GM20431 (cell line): ENCODE results near the gene TNFAIP8L3.

Experiments used
- in situ Hi-C: fragments of 300-500 bp; cut with MseI, MboI; formaldehyde crosslinking; loops from one replicate; pipeline ENCODE4 v1.15.0; 2020; ENCODE audit warnings: low sequenced_read_pairs; ENCODE audit not compliant: unreplicated experiment

The TNFAIP8L3 gene

DNA sequence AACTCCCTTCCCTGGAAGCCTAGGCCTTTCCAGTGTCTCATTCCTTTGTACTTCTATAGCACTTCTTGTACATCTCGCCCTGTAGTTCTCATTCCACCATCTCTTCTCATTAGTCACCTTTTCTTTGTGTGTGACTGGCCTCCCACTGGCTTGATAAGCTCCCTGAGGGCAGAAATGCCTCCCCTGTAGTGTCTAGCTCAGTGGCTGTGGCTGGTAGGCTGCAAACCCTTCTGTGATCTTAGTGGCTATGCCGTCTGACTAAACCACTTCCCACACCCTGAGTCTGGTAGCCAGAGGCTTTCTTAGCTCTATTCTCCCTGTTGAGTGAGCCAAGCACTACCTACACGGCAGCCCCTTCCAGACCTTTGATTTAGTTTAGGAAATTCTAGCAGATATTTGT, 24.4 kb upstream of the TNFAIP8L3 start:
- in situ Hi-C loops, result no loop called here

DNA sequence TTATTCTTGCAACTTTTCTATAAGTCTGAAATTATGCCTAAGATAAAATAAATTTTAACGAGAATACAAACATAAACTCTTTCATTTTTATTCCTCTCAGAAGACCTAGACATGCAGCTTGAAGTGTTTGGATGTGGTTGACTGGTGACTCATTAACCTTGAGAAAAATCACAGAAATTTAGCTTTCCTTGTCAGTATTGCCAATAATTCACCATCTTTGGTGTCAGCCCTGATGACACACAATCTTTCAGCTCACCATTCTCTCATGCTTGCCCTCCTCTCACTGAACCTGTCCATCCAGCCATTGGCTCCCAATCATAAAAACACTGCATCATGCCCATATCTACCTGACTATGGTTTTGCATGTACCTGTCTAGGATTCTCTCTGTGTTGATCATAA, 22.6 kb upstream of the TNFAIP8L3 start:
- in situ Hi-C loops, result no loop called here

DNA sequence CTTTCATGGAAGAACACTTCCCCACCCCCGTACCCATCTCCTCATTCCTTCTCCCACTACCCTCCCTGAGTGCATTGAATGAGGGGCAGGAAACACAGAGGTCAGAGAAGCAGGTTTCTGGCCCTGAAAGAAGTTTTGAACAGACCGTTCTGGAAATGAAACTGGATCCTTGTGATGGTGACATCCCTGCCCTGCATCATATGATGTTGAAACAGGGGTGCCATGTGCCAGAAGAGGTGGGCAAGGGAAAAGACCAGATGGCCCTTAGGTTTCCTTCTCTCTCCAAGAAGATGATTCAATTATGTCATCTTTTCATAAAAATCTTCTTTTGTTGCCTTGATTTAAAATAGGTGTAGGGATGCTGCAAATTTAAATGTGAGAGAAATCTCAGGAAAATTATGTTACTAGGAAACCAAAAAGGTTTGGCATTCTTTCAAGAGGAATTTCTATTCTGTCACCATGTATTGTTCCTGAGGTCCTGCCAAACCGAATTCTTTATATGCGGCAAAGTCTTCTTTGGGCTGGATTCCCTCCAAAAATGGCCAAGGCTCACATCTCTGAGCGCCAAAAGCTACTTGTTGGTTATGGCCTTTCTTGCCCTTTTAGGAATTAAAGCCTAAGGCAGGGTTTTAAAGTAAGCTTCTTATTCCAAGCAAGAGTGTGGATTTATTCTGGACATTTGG, 19.9 kb upstream of the TNFAIP8L3 start:
- in situ Hi-C loops, result no loop called here

DNA sequence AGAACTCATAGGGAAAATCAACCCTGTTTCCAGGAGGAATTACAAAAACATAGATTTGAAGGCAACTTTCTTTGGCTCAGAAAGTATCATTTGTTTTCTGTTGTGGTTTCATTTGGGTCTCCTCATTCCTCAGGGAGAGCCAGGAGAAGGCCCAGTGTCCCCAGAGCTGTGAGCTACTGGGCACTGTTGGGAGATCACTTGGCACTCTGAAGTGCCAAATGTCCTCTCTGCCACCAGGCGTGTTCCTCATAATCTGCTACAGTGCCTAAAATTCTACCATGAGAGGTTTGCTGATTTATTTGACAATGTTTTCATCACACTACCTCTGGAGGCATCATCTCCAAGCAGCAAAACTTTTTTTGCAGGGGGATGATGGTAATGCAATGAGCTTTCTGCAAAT, 17.4 kb upstream of the TNFAIP8L3 start:
- in situ Hi-C loops, result no loop called here

DNA sequence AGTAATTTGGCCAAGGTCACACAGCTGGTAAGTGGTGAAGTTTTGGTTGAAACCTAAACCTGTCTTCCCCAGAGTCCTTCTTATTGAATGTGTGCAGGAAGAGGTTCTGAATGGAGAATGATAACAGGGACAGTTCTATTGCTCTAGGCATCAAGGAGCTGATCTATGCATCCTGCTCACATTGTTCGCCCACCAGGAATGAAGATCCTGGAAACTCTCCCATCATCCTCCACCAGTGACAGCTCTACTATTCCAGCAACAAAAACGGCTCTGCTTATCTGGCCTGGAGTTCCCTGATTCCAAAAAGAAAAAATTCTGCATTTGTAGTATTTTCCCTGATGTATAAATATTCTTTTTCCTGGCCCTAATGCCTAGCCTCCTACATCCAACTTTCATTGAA, 16.4 kb upstream of the TNFAIP8L3 start:
- in situ Hi-C loops, result no loop called here

DNA sequence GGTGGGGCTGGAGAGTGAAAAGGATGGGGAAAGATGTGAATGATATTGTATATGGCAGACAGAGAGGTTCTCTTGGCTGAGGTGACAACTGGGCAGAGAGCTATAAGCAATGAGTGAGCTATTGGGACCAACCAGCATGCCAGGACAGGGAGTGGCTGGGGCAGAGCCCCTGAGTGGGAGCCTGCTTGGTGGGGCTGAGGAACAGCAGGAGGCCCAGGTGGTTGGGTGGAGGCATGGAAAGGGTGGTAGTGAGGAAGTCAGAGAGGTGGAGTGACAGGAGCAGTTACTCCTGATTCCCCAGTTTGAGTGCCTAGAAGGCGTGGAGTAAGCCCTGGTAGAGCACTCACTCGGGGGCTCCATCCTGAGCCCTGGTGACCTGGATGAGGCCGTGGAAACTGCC, 15.5 kb upstream of the TNFAIP8L3 start:
- in situ Hi-C loops, result no loop called here

DNA sequence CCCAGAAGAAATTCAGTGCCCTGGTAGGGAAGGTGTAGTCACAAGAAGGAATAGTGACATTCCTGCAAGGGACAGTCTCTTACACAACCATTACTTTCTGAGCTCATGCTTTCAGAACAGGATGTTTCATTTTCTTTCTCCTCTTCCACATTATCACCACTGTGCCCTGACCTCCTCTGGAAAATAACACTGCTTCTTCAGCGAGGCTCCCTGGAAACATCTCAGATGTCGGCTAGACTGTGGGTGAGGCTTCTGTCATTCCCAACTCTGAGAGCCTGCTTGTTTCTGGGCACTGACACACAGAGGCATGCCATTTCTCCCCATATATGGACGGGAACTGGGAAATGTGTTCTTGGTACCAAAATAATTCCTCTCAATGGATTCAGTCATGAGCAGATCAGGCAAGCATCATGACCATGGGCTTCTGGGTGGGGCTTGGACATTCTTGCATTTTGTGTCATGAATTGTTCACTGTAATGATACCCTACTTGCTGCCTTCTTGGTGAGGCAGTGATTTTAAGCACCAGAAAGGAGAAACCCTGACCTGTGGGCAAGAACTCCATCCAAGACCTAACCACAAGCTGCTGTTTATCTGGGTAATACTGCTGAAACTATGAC, 14.3 kb upstream of the TNFAIP8L3 start:
- in situ Hi-C loops, result no loop called here

DNA sequence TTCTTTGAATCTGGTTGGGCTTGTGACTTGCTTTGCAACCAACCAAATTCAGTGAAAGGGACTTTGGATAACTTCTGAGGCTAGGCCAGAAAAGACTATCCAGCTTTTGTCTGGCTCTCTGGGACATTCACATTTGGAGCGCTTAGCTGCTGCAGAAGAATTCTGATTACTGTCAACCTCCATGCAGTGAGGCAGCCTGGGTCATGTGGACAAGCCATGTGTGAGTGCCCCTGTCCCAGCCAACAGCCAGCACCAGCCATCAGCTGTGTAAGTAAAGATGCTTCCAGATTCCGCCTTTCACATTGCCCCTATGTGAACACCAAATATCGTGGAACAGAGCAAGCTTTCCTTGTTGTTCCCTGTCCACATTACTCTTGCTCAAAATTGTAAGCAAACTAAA, 12.9 kb upstream of the TNFAIP8L3 start:
- in situ Hi-C loops, result no loop called here

DNA sequence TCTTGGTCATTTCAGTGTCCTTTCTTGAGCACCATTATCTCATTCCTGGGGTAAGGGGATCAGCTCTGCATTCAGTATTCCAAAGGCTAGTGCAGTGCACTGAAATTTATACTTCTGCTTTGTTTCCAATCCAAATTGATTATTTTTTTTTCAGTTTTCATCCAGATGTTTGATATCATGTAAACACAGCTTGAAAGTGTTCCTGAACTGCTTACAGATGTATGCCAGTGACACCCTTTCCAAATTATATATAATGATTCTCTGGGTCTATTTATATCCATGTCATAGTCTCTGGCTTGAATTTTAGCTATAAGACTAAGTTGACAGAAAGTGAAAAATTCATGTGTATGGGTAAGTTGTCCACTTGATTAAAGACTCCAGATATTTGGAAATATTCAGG, 11.8 kb upstream of the TNFAIP8L3 start:
- in situ Hi-C loops, result no loop called here

DNA sequence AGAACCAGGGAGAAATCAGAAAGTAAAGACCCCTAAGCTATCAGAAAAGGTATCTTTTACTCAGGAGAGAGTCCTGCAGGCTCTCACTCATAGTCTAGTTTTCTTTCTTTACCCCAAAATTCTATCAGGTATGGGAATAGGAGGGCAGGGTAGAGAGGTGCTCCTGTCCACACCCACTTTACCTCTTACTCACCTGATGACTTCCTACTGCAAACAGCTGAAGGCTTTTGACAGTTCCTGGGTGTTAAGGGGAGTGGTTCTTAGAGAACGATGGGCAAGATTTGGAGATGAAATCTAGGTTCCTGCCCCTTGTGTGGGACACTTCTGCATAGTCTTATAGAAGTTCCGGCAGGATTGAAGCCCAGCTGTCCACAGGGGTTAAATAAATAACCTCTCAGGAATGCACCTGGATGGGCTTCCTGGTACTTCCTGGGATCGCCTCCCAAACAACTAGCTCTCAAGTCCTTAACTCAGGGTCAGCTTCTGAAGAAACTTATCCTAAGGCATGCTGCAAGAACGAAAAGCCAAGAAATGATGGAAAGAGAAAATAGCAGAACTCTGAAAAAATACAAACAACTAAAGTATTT, 10.8 kb upstream of the TNFAIP8L3 start:
- in situ Hi-C loops, result no loop called here

DNA sequence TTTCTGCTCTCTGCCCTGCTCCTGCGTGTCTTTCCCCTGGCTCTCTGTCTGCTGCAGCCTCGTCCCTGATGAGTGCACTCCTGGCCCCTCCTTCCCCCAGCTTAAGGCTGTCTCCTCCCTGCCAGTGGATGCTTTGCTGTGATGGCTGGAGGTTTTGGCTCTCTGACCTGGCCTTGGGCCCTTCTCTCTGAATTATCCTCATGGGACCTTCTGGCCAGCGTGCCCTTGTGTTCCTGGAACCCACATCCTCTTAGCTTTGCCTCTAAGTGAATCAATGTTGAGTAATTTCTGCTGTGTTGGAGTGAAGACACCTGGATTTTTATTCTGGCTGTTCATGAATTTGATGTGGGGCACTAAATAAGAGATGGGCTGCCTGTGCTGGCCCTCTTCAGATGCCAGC, 9.8 kb upstream of the TNFAIP8L3 start:
- in situ Hi-C loops, result no loop called here

DNA sequence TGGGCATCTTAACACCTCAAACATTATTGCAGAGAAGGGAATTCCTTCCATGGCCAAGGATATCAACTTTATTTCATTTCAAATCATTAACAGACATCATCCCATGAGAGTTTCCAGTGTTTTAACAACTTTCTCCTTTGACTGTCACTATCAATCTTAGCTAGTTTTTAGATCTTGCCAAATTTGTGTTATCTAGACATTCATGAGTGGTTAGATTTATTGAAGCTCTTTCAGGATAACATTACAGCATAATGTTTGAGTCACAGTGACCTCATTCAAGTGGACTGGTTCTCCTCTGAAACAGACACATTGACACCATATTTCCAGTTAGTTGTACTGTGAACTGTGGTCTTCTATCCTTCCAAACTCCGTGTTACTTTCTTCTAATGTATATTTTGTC, 8.6 kb upstream of the TNFAIP8L3 start:
- in situ Hi-C loops, result no loop called here

DNA sequence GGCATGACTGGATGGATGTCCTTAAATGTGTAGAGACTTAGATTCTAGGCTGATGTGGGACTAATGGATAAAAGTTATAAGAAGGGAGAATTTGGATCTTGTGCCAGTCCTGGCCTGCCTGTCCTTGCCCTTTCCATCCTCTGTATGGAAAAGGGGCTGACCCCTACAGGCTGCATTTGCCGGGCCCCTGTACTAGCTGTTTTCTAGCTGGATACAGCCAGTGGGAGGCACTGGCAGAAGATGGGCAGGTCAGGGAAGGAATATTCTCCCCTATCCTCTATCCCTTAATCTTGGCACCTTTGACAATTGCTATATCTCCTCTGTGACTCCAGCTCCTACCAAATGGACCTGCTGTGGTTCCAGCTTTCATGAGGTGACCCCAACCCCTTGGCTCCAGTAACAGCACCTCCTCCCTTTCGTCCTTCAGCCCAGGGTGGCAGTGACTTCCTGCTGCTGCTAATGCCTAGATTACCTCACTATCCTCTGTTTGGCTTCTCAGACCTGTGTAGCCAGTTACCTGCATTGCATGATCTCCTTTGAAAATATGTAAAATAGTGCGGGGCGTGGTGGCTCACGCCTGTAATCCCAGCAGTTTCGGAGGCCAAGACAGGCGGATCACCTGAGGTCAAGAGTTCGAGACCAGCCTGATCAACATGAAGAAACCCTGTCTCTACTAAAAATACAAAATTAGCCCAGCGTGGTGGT, 6.2 kb upstream of the TNFAIP8L3 start:
- in situ Hi-C loops, result no loop called here

DNA sequence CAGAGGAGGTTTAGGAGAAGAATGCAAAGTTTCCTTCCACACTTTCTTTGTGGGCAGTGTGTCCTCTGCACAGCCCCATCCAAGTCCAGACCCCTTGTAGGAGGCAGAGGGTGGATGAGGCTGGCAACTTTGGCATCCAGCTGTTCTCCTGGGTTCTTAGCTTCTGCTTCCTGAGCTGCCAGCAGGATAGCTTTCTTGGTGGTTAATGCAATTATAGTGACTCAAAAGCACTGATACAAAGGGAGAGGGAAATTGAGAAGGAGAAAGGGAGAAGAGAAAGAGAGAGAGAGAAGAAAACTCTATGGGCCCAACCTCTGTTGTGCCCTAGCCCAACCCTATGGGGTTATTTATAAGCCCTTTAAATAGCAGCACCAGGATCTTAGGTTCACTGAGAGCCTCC, 4.5 kb upstream of the TNFAIP8L3 start:
- in situ Hi-C loops, result no loop called here

DNA sequence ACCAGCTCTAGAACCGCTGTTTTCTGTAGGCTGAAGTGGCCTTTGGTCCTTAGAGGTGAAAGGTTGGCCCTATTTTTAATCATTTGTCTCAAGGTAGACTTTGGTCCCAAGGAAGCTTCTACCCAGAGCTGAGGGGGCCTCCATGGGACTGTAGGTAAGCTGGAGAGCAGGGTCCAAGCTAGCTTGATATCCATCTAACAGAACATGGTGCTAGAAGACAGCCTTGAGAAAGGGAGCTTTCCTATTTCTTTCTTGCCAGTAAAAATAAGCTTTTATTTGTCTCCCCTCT, 3.6 kb upstream of the TNFAIP8L3 start:
- in situ Hi-C loops, result no loop called here

DNA sequence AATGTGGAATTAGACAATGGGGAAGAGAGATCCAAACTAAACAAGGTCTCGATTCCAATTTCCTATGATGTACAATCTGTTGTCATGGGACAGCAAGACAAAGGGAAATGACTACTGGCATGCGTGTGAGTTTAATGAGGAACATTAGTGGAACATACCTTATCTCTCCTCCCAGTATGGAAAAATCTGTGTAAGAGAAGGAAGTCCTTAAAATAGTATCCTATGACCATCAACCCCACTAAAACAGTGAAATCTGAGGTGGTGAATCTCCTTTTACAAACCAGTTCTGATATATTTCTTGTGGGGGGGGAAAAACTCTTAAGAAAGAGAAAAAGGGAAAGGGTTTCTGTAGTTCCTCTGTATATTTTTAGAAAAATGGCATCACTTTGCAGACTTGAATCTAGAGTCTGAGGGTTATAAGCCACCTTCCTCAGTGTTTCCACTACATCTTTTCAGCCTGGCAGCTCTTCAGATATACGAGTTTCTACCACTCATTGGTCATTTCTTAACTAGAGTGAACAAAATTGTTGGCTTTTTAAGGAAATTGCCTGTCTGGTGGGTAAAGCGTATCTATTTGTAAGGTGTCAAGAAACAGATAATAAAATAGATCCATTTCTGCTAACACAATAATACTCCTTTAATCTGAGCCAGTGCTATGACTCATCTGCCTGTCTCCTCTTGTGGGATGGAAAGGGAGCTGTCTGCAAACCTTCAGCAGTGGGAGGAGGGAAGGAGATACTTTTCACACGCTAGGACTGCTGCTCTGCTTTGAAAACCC, 3.0 kb upstream of the TNFAIP8L3 start:
- in situ Hi-C loops, result no loop called here

DNA sequence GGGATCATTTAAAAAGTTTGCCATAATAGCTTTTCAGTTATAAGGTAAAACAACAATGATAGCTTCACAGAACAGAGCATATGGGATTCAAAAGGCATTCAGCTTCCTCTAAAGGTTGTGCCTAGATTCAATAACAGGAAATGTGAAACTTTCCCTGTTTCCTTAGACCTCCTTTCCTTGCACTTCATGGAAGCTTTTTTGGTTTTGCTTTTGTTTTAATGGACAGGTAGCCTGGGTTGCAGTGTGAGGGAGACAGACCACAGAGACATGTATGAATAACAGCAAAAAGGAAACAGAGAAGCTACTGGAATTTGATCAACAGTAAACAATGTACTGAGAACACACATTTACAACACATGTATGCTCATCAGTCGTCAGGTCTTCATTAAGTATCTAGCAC, 2.3 kb upstream of the TNFAIP8L3 start:
- in situ Hi-C loops, result no loop called here

DNA sequence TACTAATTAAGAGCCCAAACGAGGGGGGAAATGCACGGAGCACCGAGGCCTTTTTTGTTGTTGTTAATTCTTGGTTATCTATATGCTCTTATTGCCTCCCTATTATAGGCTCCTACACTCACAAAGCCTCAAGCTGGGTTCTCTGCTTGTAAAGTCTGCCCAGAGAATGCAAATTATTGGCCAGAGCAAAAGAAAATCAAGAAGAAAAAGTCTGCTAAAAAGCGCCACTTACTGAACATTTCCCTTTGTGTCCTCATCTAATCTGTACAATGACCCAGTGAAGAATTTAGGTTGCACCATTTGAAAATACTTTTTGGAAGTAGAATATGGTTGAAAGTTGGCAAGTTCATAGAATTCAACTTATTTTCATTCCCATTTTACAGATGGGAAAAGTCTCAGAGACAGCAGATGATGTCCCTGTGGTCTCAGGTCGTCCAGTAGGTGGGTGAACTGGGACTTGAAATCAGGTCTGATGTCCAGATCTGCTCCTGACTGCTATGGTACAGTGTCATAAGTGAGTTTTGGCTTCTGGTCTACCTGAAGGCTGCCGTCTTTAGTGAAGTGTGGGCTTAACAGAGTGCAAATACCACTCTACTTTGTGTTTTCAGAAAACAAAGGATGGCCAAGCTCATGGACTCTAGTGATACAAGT, 1.1 kb upstream of the TNFAIP8L3 start:
- in situ Hi-C loops, result no loop called here

DNA sequence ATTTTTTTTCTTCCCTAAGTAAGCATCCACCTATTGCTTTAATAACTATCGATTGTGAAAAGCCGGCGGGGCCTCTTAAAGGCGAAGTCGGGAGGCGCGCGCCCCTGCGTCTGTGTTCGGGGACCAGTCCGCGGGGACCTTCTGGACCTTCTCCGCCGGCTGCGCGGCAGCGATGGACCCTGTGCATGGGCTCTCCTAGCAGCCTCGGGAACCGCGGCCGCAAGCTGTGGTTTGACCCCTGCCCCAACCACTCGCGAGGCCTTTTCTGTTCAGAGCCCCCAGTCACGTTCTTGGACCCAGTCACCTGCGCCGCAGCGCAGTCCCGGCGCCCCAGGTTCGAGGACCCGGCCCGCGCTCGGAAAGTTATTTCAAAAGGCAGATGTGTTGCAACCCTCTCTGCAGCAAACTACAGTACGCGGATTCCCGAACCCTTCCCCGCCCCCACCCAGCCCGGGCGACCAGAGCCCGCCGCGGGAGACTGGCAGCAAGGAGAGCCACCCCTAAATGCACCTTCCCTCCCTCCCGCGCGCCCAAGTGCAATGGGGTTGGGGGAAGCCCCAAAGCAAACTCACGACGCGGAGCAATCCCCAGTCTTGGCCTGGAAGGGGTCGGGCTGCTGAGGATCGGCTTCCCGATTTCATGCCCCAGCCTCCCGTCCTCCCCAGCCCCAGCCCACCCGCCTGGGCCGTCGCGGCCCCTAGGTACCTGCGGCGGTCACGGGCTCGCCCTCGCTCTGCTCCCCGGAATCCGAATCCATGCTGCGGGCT, 684 bp downstream of the TNFAIP8L3 start:
- in situ Hi-C loops, result no loop called here

DNA sequence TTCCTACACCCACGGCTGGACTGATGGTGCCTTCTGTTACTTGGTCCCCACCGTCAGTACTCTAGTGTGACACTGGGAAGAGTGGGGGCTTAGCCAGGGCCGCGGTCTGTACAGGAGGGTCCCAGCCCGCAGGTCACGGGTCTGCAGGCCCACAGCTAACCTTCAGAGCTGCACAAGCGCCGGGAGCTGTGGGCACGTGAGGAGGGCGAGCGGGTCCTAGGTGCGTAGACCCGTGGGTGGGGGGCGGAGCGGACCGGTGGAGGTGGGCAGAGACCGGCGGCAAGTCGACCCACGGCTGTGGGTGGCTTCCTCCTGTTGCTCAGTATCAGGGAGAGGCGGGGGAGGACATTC, 1.2 kb downstream of the TNFAIP8L3 start:
- in situ Hi-C loops, result no loop called here
